HepG2 (cell line): Measurements from ENCODE around the gene TMEM95. TPM values are rescaled to one million over a fixed set of nuclear protein-coding genes. Genes with fewer than 3 reads are reported as not detected.

Experiments used
- ATAC-seq: fragments of 200-7000 bp; cut with Tn5 transposase; 3 replicates; pipeline ENCODE4 v1.9.1; 2020; ENCODE audit warnings: mild to moderate bottlenecking, moderate library complexity
- BruUV-seq: library from RNA; stranded (reverse); fragments of 400-500 nt; replicated peaks from 2 replicates; lab custom pipeline; 2021; lab: Mats Ljungman, UMichigan
- CTCF ChIA-PET: fragments of 300-600 bp; formaldehyde crosslinking; extraction: SDS; loops from one replicate; lab custom pipeline; 2021; ENCODE audit warnings: low total read pairs, inconsistent platforms, low intra/inter-chr PET ratio; lab: Yijun Ruan, JAX
- POLR2A ChIA-PET: fragments of 350-600 bp; sonication (Branson Sonifier 250); formaldehyde crosslinking; loops from one replicate; lab custom pipeline; 2020; ENCODE audit warnings: antibody characterized with exemption, inconsistent platforms; lab: Yijun Ruan, JAX
- DNase-seq: peaks from one replicate; pipeline ENCODE4 v3.0.0-alpha.2; 2015; ENCODE audit warnings: low spot score
- FAIRE-seq: peaks from 3 replicates; lab custom pipeline; 2011; peaks lifted over from hg19 to GRCh38; lab: Jason Lieb, UNC
- H2AFZ ChIP-seq: one replicate; pipeline ENCODE4 v1.6.1; 2011; ENCODE audit warnings: low read length, inconsistent platforms
- H3K27ac ChIP-seq: fragments of 300-600 bp; 3 replicates; pipeline ENCODE4 v1.8.0; 2011; ENCODE audit warnings: mixed run types, mild to moderate bottlenecking, mixed read lengths, low read length, inconsistent platforms; ENCODE audit not compliant: insufficient read depth; ENCODE audit errors: extremely low read length
- H3K27me3 ChIP-seq, 2 experiments: fragments of 200-600 bp in 1 of 2; 2 replicates in 1 of 2; 3 replicates in 1 of 2; pipeline versions ENCODE4 v1.6.0 to v1.8.0; 2011; ENCODE audit warnings: low read length in 2 of 2, mild to moderate bottlenecking in 2 of 2, moderate library complexity in 2 of 2, inconsistent platforms in 1 of 2; ENCODE audit not compliant: insufficient read depth in 2 of 2, control insufficient read depth in 1 of 2
- H3K36me3 ChIP-seq, 2 experiments: fragments of 200-600 bp in 1 of 2; replicated peaks in 1 of 2; 2 replicates in 1 of 2; 3 replicates in 1 of 2; pipeline versions ENCODE4 v1.5.1 to v1.8.0; 2011; ENCODE audit warnings: low read length in 2 of 2, inconsistent platforms in 1 of 2; ENCODE audit not compliant: insufficient read depth in 2 of 2, control insufficient read depth in 1 of 2
- H3K4me1 ChIP-seq: 2 replicates; pipeline ENCODE4 v1.5.1; 2012; ENCODE audit warnings: low read length, inconsistent platforms; ENCODE audit not compliant: insufficient read depth
- H3K4me2 ChIP-seq: 2 replicates; pipeline ENCODE4 v1.6.0; 2011; ENCODE audit warnings: low read depth, low read length, inconsistent platforms
- H3K4me3 ChIP-seq, 3 experiments: fragments of 200-600 bp in 1 of 3; sonication (generic), shearing (Covaris generic) in 1 of 3; replicated peaks in 1 of 3; 2 replicates each; pipeline ENCODE4 v1.5.1; 2011 to 2016; ENCODE audit warnings: low read length in 3 of 3, inconsistent platforms in 2 of 3, low read depth in 2 of 3, mild to moderate bottlenecking in 2 of 3, control low read depth in 1 of 3, mixed read lengths in 1 of 3; ENCODE audit not compliant: insufficient read depth in 1 of 3
- H3K79me2 ChIP-seq: one replicate; pipeline ENCODE4 v1.6.1; 2011; ENCODE audit warnings: low read length, inconsistent platforms; ENCODE audit not compliant: insufficient read depth
- H3K9ac ChIP-seq: 2 replicates; pipeline ENCODE4 v1.6.0; 2011; ENCODE audit warnings: mild to moderate bottlenecking, low read depth, low read length, inconsistent platforms; ENCODE audit not compliant: insufficient read depth
- H3K9me3 ChIP-seq: 2 replicates; pipeline ENCODE4 v1.5.1; 2012; ENCODE audit warnings: mild to moderate bottlenecking, low read length
- H4K20me1 ChIP-seq: 2 replicates; pipeline ENCODE4 v1.6.0; 2011; ENCODE audit warnings: inconsistent platforms, mild to moderate bottlenecking, low read length, moderate library complexity; ENCODE audit not compliant: insufficient read depth
- AGO2 ChIP-seq: fragments of 200-400 bp; formaldehyde crosslinking; optimal IDR thresholded peaks from 2 replicates; pipeline ENCODE3; 2017; ENCODE audit warnings: mild to moderate bottlenecking, low read depth, low read length, moderate library complexity
- ARNT ChIP-seq: fragments of 450-650 bp; IDR thresholded peaks from 2 replicates; pipeline ENCODE4 v1.6.1; 2017
- BHLHE40 ChIP-seq: IDR thresholded peaks from 2 replicates; pipeline ENCODE4 v1.6.1; 2011; ENCODE audit warnings: low read length, improper control_type of control experiment
- KDM5A ChIP-seq: fragments of 200-600 bp; sonication (generic); IDR thresholded peaks from 2 replicates; pipeline ENCODE4 v1.7.0; 2018; ENCODE audit warnings: antibody characterized with exemption, mild to moderate bottlenecking, low read length, borderline replicate concordance
- MAF1 ChIP-seq: sonication (generic); formaldehyde crosslinking; IDR thresholded peaks from 2 replicates; pipeline ENCODE4 v1.5.0; 2020; ENCODE audit warnings: missing genetic modification reagents, borderline replicate concordance
- NFATC3 ChIP-seq: sonication (generic); formaldehyde crosslinking; IDR thresholded peaks from 2 replicates; pipeline ENCODE4 v1.5.1; 2020; ENCODE audit warnings: mild to moderate bottlenecking, missing genetic modification reagents
- NRL ChIP-seq: sonication (generic); formaldehyde crosslinking; IDR thresholded peaks from 2 replicates; pipeline ENCODE4 v1.5.0; 2020; ENCODE audit warnings: missing genetic modification reagents, mild to moderate bottlenecking, moderate library complexity, borderline replicate concordance
- RAD51 ChIP-seq: fragments of 450-650 bp; IDR thresholded peaks from 2 replicates; pipeline ENCODE4 v1.6.1; 2016; ENCODE audit warnings: borderline replicate concordance
- TCF7L2 ChIP-seq: IDR thresholded peaks from 2 replicates; pipeline ENCODE4 v1.6.1; 2011; ENCODE audit warnings: mild to moderate bottlenecking, low read depth, low read length, moderate library complexity
- TOPORS ChIP-seq: sonication (generic); formaldehyde crosslinking; IDR thresholded peaks from 2 replicates; pipeline ENCODE4 v1.8.0; 2023; ENCODE audit warnings: mild to moderate bottlenecking, missing genetic modification reagents
- ZBTB26 ChIP-seq: IDR thresholded peaks from 2 replicates; pipeline ENCODE4 v1.6.1; 2016; ENCODE audit warnings: missing compliant biosample characterization, missing genetic modification reagents, borderline replicate concordance
- ZNF17 ChIP-seq: sonication (generic); formaldehyde crosslinking; IDR thresholded peaks from 2 replicates; pipeline ENCODE4 v1.5.0; 2020; ENCODE audit warnings: mild to moderate bottlenecking, missing genetic modification reagents
- ZNF253 ChIP-seq: sonication (generic); formaldehyde crosslinking; IDR thresholded peaks from 2 replicates; pipeline ENCODE4 v1.8.0; 2022; ENCODE audit warnings: mild to moderate bottlenecking, missing genetic modification reagents, borderline replicate concordance
- ZNF383 ChIP-seq: sonication (generic); formaldehyde crosslinking; IDR thresholded peaks from 2 replicates; pipeline ENCODE4 v1.4.0; 2020; ENCODE audit warnings: missing genetic modification reagents, mild to moderate bottlenecking, borderline replicate concordance
- ZNF501 ChIP-seq: sonication (generic); formaldehyde crosslinking; IDR thresholded peaks from 2 replicates; pipeline ENCODE4 v1.5.1; 2020; ENCODE audit warnings: mild to moderate bottlenecking, moderate library complexity, missing genetic modification reagents
- ZNF598 ChIP-seq: sonication (generic); formaldehyde crosslinking; IDR thresholded peaks from 2 replicates; pipeline ENCODE4 v1.5.1; 2020; ENCODE audit warnings: mild to moderate bottlenecking, missing genetic modification reagents, borderline replicate concordance
- ZNF660 ChIP-seq: sonication (generic); formaldehyde crosslinking; IDR thresholded peaks from 2 replicates; pipeline ENCODE4 v1.5.1; 2020; ENCODE audit warnings: mild to moderate bottlenecking, low read depth, missing genetic modification reagents, borderline replicate concordance
- ZNF737 ChIP-seq: sonication (generic); formaldehyde crosslinking; IDR thresholded peaks from 2 replicates; pipeline ENCODE4 v1.5.0; 2020; ENCODE audit warnings: missing genetic modification reagents, mild to moderate bottlenecking, borderline replicate concordance
- ZSCAN5A ChIP-seq: sonication (generic); formaldehyde crosslinking; IDR thresholded peaks from 2 replicates; pipeline ENCODE4 v1.8.0; 2022; ENCODE audit warnings: mild to moderate bottlenecking, missing genetic modification reagents, borderline replicate concordance
- WGBS: methylation state at CpG from one replicate; pipeline ENCODE4 v1.1.6; 2017; ENCODE audit warnings: low lambda C conversion rate; 5-methylcytosine and 5-hydroxymethylcytosine counted together
- in situ Hi-C: cut with HindIII; loops from 2 replicates; pipeline ENCODE4 v1.10.0; 2017; ENCODE audit warnings: low pct_unique_long_range_greater_than_20kb; ENCODE audit not compliant: extremely low pct_ligation_motif_present
- intact Hi-C: fragments of 100-400 bp; cut with micrococcal nuclease; formaldehyde crosslinking; loops from one replicate; pipeline ENCODE4 v1.10.0; 2022; ENCODE audit not compliant: unreplicated experiment
- polyA plus RNA-seq, 8 experiments: library from polyadenylated mRNA; depleted of rRNA in 3 of 8; stranded (reverse) in 7 of 8; unstranded in 1 of 8; fragments of >200 nt; fragmentation: Illumina TruSeq in 4 of 8; extraction: Trizol in 4 of 8; gene quantifications; 2 replicates each; pipeline versions ENCODE4 v1.2.1 to v1.2.3, GENCODE V29; 2011 to 2016; ENCODE audit warnings: low read depth in 4 of 8, missing spikeins in 1 of 8, mixed read lengths in 1 of 8; ENCODE audit not compliant: insufficient read depth in 1 of 8
- total RNA-seq, 5 experiments: library from RNA; depleted of rRNA; stranded (reverse); fragments of >200 nt; fragmentation: Illumina TruSeq; extraction: Trizol; gene quantifications; 2 replicates each; pipeline ENCODE4 v1.2.3, GENCODE V29; 2016; ENCODE audit warnings: low read depth in 1 of 5

Gene TMEM95
- total and polyA plus RNA-seq, 2 of the 13 experiments (the other 11 are each of a cell fraction or from before 2014, with no cell fraction given): not detected

GRCh38 chr17:7352503-7352889 is 2.5 kb upstream of the TMEM95 start (continued):
- TF ChIP-seq BHLHE40 (no peak), ZNF383 (CRISPR knock-in tag) (no peak), AGO2 (peak; percentile 3), RAD51 (no peak), ZNF253 (no peak)

GRCh38 chr17:7352910-7353635 is 1.9 kb upstream of the TMEM95 start:
- ChIA-PET POLR2A (interaction anchor here (1.6 to 7.0 kb wide), 2 partner anchors 24 to 51 kb away, joined by 4 to 44 read pairs; partner anchors contain the start of genes NEURL4 and TMEM256), CTCF (no interaction called here)
- H4K20me1 ChIP-seq: peaks cover 13% of the 10 kb centered on the region; the same call in 1 of the 2 replicates
- no peak overlapping the region for H3K27ac ChIP-seq
- H3K79me2 ChIP-seq: no peaks in the 10 kb centered on the region
- ATAC-seq (no peak), DNase-seq (no peak), FAIRE-seq (no peak)
- peaks cover 46% of the 10 kb centered on the region for H3K4me1 ChIP-seq
- H3K27me3 ChIP-seq: peaks cover 0 to 5% of the 10 kb centered on the region in 2 experiments; a peak in 1 of 5 replicates
- TF ChIP-seq ZSCAN5A (CRISPR knock-in tag) (no peak), ARNT (no peak), ZNF501 (CRISPR knock-in tag) (no peak), NFATC3 (CRISPR knock-in tag) (no peak), KDM5A (no peak), MAF1 (no peak), ZNF660 (CRISPR knock-in tag) (no peak), ZNF598 (no peak), TOPORS (CRISPR knock-in tag) (no peak), ZBTB26 (CRISPR knock-in tag) (no peak), ZNF737 (no peak), TCF7L2 (no peak), NRL (CRISPR knock-in tag) (no peak), ZNF17 (no peak)
- BruUV-seq: no TSS peak
- no peak overlapping the region for H3K9ac ChIP-seq
- peak overlapping the region; percentile 90 for H3K4me2 ChIP-seq
- peak overlapping the region; percentile 64 to 88 (median 87); a peak in 3 of 6 replicates for H3K4me3 ChIP-seq
- no peaks in the 10 kb centered on the region for H3K36me3 ChIP-seq
- in situ Hi-C loops (no loop called here), intact Hi-C loops (loop anchor here (5.0 to 10.0 kb wide), 2 partner anchors 212 to 306 kb away; partner anchors contain the start of gene SENP3)
- no peak overlapping the region for H2AFZ ChIP-seq
- H3K9me3 ChIP-seq: no peaks in the 10 kb centered on the region
- 74% methylated on average over 15 of the region's 37 CpGs for WGBS
